ENCODE data around the gene MAP3K1.

MAP3K1 gene

GRCh38 chr5:56941981-56942380, 126.6 kb downstream of the MAP3K1 start:
- Mint-ChIP-seq H3K9me3 (no peaks in the 10 kb centered on the region), H3K36me3 (ENCODE audit: low read depth) (peaks cover 83% of the 10 kb centered on the region), H3K27me3 (ENCODE audit: low read depth) (no peaks in the 10 kb centered on the region), H3K4me1 (peaks cover 11% of the 10 kb centered on the region), H3K27ac (no peak overlapping the region), H3K4me3 (no peak overlapping the region)
- TF ChIP-seq CTCF (IDR thresholded peaks at IDR 0.05; ENCODE audit: unreplicated experiment in 3 of 3) = no peak
